Measurements from ENCODE around the gene SERPINB1. TPM values are rescaled to one million over a fixed set of nuclear protein-coding genes. Genes with fewer than 3 reads are reported as not detected.
"Not testable (repeated sequence)": the region's sequence is repeated elsewhere in the genome, so short reads cannot be mapped to it uniquely, and the experiment has no call there.

SERPINB1 gene
- total RNA-seq, 4 donors from 2014 or later = 21.3 to 29.0 (median 23.1) TPM

DNA sequence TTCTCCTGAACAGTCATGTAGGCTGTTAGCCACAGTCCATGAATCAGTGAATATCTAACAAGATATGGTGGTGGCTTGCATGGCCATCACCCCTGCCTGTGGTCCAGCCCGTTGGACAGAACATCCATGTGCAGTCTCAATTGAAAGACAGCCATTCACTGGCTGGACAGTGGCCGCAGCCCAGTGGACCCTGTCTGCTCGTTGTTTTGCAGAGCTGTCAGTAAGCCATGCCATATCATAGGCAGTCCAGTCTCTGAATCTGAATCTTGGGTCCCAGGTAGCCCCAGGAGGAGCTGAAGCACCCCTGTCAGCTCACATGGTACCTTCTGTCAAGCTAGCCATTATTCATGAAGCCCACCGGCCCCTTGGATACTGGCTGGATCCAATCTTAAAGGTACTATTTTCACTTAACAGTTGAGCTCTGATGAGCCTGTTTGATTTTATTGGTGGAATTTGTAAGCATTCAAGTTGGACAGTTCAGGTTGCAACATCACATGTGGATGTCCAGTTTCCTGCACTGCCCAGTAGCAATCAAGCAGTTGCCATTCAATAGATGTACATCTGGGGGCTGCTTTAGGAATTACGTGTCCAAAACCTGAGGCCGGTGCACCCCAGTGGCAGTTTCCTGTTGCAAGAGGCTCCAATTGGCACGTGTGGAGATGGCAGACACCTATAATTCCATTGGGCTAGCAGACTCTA, 37.8 kb downstream of the SERPINB1 start:
- no peak for TF ChIP-seq EP300 (IDR thresholded peaks at IDR 0.05)
- TF ChIP-seq POLR2A (IDR thresholded peaks at IDR 0.05) = no peak
- TF ChIP-seq CTCF (IDR thresholded peaks at IDR 0.05) = no peak
- 91% methylated on average over 7 of the region's 7 CpGs for WGBS, 2 donors
- no peak for DNase-seq (ENCODE audit: low spot score in 2 of 2)

DNA sequence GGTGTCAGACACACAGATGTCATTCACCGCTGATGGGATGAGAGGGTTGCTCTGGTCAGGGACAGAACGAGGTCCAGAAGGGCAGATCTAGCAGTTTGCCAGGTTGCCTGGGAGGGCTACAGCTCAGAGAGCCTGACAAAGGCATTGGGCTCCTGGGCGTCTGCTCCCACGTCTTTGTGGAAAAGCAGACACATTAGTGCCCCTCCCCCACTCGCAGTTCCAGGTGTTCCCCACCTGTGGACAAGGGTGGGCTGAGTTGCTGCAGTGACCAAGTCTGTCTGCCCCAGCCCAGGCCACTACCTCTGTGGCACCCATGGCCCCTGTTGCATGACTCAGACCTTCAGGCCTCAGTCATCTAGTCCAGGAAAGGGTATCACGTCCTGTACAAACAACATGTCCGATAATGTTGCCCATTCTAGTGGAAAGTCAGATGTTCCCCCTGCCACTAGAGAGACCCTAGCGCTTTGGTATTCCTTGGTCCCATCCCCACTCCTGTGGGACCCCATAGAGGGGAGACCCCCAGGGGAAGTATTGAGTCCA, 39.1 kb downstream of the SERPINB1 start:
- WGBS, 2 donors = 93 to 99% methylated on average over 7 of the region's 8 CpGs
- TF ChIP-seq CTCF (IDR thresholded peaks at IDR 0.05) (no peak), EP300 (IDR thresholded peaks at IDR 0.05) (no peak), POLR2A (IDR thresholded peaks at IDR 0.05) (no peak)

More for the DNA sequence above, 37.8 kb downstream of the SERPINB1 start:
- Histone ChIP-seq H3K4me1 (peaks cover 0 to 4% (median 0%) of the 10 kb centered on the region in 4 donors), H3K9me3 (no peaks in the 10 kb centered on the region), H3K4me3 (no peak overlapping the region), H3K27me3 (no peaks in the 10 kb centered on the region), H3K27ac (no peak overlapping the region), H3K36me3 (peaks cover 0 to 7% (median 0%) of the 10 kb centered on the region in 3 donors)

DNA sequence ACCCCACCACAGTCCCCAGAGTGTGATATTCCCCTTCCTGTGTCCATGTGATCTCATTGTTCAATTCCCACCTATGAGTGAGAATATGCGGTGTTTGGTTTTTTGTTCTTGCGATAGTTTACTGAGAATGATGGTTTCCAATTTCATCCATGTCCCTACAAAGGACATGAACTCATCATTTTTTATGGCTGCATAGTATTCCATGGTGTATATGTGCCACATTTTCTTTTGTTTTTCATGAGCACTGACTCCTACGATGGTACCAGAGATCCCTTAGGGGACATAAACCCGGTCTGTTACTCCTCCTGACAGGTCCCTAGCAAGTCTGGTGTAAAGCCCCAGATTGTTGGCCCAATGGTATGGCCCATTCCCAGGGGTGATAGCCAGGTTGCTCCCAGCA, 40.0 kb downstream of the SERPINB1 start:
- 91 to 96% methylated on average over 3 of the region's 4 CpGs for WGBS, 2 donors
- not testable (repeated sequence) for H3K9me3 ChIP-seq; H3K27me3 ChIP-seq; DNase-seq (ENCODE audit: low spot score in 2 of 2); H3K4me1 ChIP-seq; H3K36me3 ChIP-seq; H3K4me3 ChIP-seq; H3K27ac ChIP-seq

More for the DNA sequence above, 39.1 kb downstream of the SERPINB1 start:
- Histone ChIP-seq H3K4me3 (no peak overlapping the region), H3K36me3 (peaks cover 0 to 7% (median 0%) of the 10 kb centered on the region in 3 donors), H3K27me3 (no peaks in the 10 kb centered on the region), H3K9me3 (no peaks in the 10 kb centered on the region), H3K27ac (no peak overlapping the region), H3K4me1 (no peaks in the 10 kb centered on the region)
- DNase-seq (ENCODE audit: low spot score in 2 of 2) = no peak

- 81 to 87% methylated on average over 11 to 14 of the region's 14 CpGs for whole genome bisulfite sequencing, 2 donors
- TF ChIP-seq POLR2A (IDR thresholded peaks at IDR 0.05) = no peak
- H3K36me3 ChIP-seq = peaks cover 0 to 10% (median 0%) of the 10 kb centered on the region in 3 donors
- no peaks in the 10 kb centered on the region for H3K27me3 ChIP-seq
- H3K4me1 ChIP-seq = no peaks in the 10 kb centered on the region
- no peak overlapping the region for H3K4me3 ChIP-seq
- no peak for DNase-seq (ENCODE audit: low spot score in 2 of 2)
- H3K9me3 ChIP-seq = no peaks in the 10 kb centered on the region
- no peak overlapping the region for H3K27ac ChIP-seq
These were observed 40.9 kb downstream of the SERPINB1 start for GRCh38 chr6:2800552-2801316.

DNA sequence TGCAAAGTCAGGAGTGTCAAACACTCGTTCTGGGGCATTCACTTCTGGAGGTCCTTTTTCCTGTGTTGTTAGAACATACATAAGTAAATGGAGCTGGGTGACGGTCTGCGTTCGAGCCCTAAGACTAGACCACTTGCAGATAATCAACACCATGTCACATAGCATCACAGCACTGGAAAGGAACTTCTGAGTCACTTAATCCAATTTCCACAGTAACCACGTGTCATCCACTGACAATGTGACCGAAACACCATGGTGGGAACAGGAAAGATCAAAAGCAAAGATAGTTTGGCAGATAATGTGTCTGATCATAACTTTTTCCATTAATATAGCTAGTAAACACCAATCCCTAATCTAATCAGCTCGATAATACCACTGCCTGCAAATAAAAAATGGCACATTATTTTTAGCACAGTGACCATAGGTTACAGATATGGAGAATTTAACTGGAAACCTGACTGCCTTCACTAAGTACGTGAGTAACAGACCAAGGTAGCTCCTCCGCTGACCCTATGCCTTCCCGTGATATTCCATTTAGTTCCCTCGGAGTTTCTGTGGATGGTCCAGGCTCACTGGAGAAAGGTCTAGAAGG, 41.6 kb downstream of the SERPINB1 start:
- DNase-seq (ENCODE audit: low spot score in 2 of 2) = no peak
- 80 to 92% methylated on average over 11 of the region's 11 CpGs for WGBS, 2 donors

More for the DNA sequence above, 41.6 kb downstream of the SERPINB1 start:
- Histone ChIP-seq H3K4me1 (no peaks in the 10 kb centered on the region), H3K27ac (no peak overlapping the region), H3K27me3 (no peaks in the 10 kb centered on the region), H3K4me3 (no peak overlapping the region), H3K36me3 (peaks cover 0 to 11% (median 0%) of the 10 kb centered on the region in 3 donors), H3K9me3 (no peaks in the 10 kb centered on the region)
- TF ChIP-seq EP300 (IDR thresholded peaks at IDR 0.05) = no peak
- TF ChIP-seq CTCF (IDR thresholded peaks at IDR 0.05) = no peak
- TF ChIP-seq POLR2A (IDR thresholded peaks at IDR 0.05) = no peak

All from tibial nerve (tissue), 4 donors.